ENCODE measurements around the gene KLHL14.

- TF ChIP-seq CTCF (IDR thresholded peaks at IDR 0.05) (no peak), POLR2A (IDR thresholded peaks at IDR 0.05) (no peak), POLR2AphosphoS5 (IDR thresholded peaks at IDR 0.05) (no peak)
Measured at GRCh38 chr18:32775628-32776027, 2.8 kb upstream of the KLHL14 start.
